CMK (cell line): ENCODE results near the gene RERE.
"Not testable (repeated sequence)": the region's sequence is repeated elsewhere in the genome, so short reads cannot be mapped to it uniquely, and the experiment has no call there.

ENCODE experiments used
- DNase-seq: peaks from one replicate; pipeline ENCODE4 v3.0.0-alpha.2; 2010; ENCODE audit warnings: low read depth

The RERE gene

GRCh38 chr1:8402109-8402710, 415.2 kb downstream of the RERE start:
- DNase-seq, result no peak

- DNase-seq, result no peak
Observed at GRCh38 chr1:8398677-8399076, 418.8 kb downstream of the RERE start.

GRCh38 chr1:8398086-8398485, 419.4 kb downstream of the RERE start:
- no peak for DNase-seq

- DNase-seq, result no peak
Observed at GRCh38 chr1:8397511-8397910, 419.9 kb downstream of the RERE start.

- no peak for DNase-seq
Observed at GRCh38 chr1:8396786-8397406, 420.5 kb downstream of the RERE start.

- DNase-seq, result no peak
Observed at GRCh38 chr1:8396083-8396785, 421.2 kb downstream of the RERE start.

GRCh38 chr1:8395433-8395866, 422.0 kb downstream of the RERE start:
- DNase-seq, result no peak

GRCh38 chr1:8394456-8395321, 422.8 kb downstream of the RERE start:
- no peak for DNase-seq

- DNase-seq, result no peak
Observed at GRCh38 chr1:8392522-8392921, 424.9 kb downstream of the RERE start.

- no peak for DNase-seq
Observed at GRCh38 chr1:8390707-8391106, 426.7 kb downstream of the RERE start.

GRCh38 chr1:8389958-8390535, 427.4 kb downstream of the RERE start:
- DNase-seq, result no peak

- DNase-seq, result no peak
Observed at GRCh38 chr1:8388732-8389562, 428.5 kb downstream of the RERE start.

- no peak for DNase-seq
Observed at GRCh38 chr1:8386247-8386646, 431.2 kb downstream of the RERE start.

- DNase-seq, result no peak
Observed at GRCh38 chr1:8384577-8384976, 432.9 kb downstream of the RERE start.

GRCh38 chr1:8384088-8384487, 433.4 kb downstream of the RERE start:
- no peak for DNase-seq

GRCh38 chr1:8382608-8383505, 434.6 kb downstream of the RERE start:
- no peak for DNase-seq

GRCh38 chr1:8382051-8382505, 435.4 kb downstream of the RERE start:
- DNase-seq, result no peak

- no peak for DNase-seq
Observed at GRCh38 chr1:8381618-8382017, 435.8 kb downstream of the RERE start.

- DNase-seq, result not testable (repeated sequence)
Observed at GRCh38 chr1:8380310-8380709, 437.1 kb downstream of the RERE start.
